Spleen (tissue), 7 donors: ENCODE results near the gene LYZL2.

Experiments
- POLR2A ChIP-seq, 3 donors: fragments of 450-650 bp; IDR thresholded peaks; one replicate each; pipeline ENCODE4 v1.5.1; 2017; ENCODE audit warnings: antibody characterized with exemption in 3 of 3, mild to moderate bottlenecking in 1 of 3
- TF ChIP-seq, protein P1 (sequence below), 11 experiments: fragments of 200-600 bp in 7 of 11; fragments of 450-650 bp in 4 of 11; sonication (generic) in 4 of 11; IDR thresholded peaks in 8 of 11; conservative IDR thresholded peaks in 3 of 11; 1 replicate in 7 of 11; 2 replicates in 4 of 11; pipeline versions ENCODE4 v1.4.0 to v1.8.0; 2016 to 2021; ENCODE audit warnings: antibody characterized with exemption in 11 of 11, inconsistent platforms in 4 of 11, mild to moderate bottlenecking in 1 of 11
- donor health status: DM: no; HTN: no; CAD: no; lungs with moderate emphysema.
- donor health status: DM: no; HTN: no; CAD: no.
- donor health status: DM: no; HTN: no; CAD: no.

DNA sequence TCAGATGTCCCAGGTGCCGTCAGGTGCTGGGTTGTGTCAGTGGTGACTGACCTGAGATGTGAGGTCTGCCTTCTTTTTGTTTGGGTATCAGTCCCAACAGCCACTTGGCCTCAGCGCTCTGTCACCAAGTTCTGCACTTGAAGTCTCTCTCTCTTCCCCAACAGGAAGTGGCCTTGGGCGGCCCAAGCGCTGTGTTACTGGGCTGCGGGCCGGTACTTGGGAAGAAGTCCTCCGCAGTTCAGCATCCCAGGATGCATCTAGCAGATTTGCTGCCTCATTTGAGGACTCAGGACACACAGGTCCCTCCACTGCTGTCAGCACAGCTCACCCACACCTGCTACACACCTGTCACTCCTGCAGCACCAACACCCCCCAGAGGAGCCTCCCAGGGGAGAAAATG, 40.1 kb downstream of the LYZL2 start:
- TF ChIP-seq, protein P1, sequence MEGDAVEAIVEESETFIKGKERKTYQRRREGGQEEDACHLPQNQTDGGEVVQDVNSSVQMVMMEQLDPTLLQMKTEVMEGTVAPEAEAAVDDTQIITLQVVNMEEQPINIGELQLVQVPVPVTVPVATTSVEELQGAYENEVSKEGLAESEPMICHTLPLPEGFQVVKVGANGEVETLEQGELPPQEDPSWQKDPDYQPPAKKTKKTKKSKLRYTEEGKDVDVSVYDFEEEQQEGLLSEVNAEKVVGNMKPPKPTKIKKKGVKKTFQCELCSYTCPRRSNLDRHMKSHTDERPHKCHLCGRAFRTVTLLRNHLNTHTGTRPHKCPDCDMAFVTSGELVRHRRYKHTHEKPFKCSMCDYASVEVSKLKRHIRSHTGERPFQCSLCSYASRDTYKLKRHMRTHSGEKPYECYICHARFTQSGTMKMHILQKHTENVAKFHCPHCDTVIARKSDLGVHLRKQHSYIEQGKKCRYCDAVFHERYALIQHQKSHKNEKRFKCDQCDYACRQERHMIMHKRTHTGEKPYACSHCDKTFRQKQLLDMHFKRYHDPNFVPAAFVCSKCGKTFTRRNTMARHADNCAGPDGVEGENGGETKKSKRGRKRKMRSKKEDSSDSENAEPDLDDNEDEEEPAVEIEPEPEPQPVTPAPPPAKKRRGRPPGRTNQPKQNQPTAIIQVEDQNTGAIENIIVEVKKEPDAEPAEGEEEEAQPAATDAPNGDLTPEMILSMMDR (IDR thresholded peaks at IDR 0.05 in 8 of 11, conservative IDR thresholded peaks at IDR 0.05 in 3 of 11), result no peak
- no peak for TF ChIP-seq POLR2A (IDR thresholded peaks at IDR 0.05)
